Ishikawa (cell line): ENCODE results near the gene AGBL5.

ENCODE experiments used
- CEBPB ChIP-seq: IDR thresholded peaks from 2 replicates; pipeline ENCODE4 v1.6.1; 2012
- CREB1 ChIP-seq: IDR thresholded peaks from 2 replicates; pipeline ENCODE4 v1.6.1; 2012; ENCODE audit warnings: low read depth
- EGR1 ChIP-seq: IDR thresholded peaks from 2 replicates; pipeline ENCODE4 v1.6.1; 2012
- EP300 ChIP-seq: IDR thresholded peaks from 2 replicates; pipeline ENCODE4 v1.6.1; 2012; ENCODE audit warnings: borderline replicate concordance
- FOXM1 ChIP-seq: IDR thresholded peaks from 2 replicates; pipeline ENCODE4 v1.6.1; 2012; ENCODE audit warnings: low read depth, borderline replicate concordance
- MAX ChIP-seq: IDR thresholded peaks from 2 replicates; pipeline ENCODE4 v1.6.1; 2012
- NFIC ChIP-seq: IDR thresholded peaks from 2 replicates; pipeline ENCODE4 v1.6.1; 2012
- RAD21 ChIP-seq: IDR thresholded peaks from 2 replicates; pipeline ENCODE4 v1.6.1; 2012; ENCODE audit warnings: low read depth
- REST ChIP-seq: IDR thresholded peaks from 2 replicates; pipeline ENCODE4 v1.6.1; 2012; ENCODE audit warnings: low read depth, mild to moderate bottlenecking
- TAF1 ChIP-seq: IDR thresholded peaks from 2 replicates; pipeline ENCODE4 v1.6.1; 2012; ENCODE audit warnings: low read depth, mild to moderate bottlenecking
- TCF12 ChIP-seq: IDR thresholded peaks from 2 replicates; pipeline ENCODE4 v1.6.1; 2012; ENCODE audit warnings: low read depth
- TEAD4 ChIP-seq: IDR thresholded peaks from 2 replicates; pipeline ENCODE4 v1.6.1; 2012
- USF1 ChIP-seq: IDR thresholded peaks from 2 replicates; pipeline ENCODE4 v1.6.1; 2012
- YY1 ChIP-seq: IDR thresholded peaks from 2 replicates; pipeline ENCODE4 v1.6.1; 2012; ENCODE audit warnings: low read depth
- ZBTB7A ChIP-seq: IDR thresholded peaks from 2 replicates; pipeline ENCODE4 v1.6.1; 2012; ENCODE audit warnings: low read depth

AGBL5 gene

GRCh38 chr2:27021253-27022049, 30.0 kb upstream of the AGBL5 start:
- TF ChIP-seq TAF1: no peak
- no peak for TF ChIP-seq FOXM1
- TF ChIP-seq EP300: no peak
- no peak for TF ChIP-seq CREB1
- TF ChIP-seq NFIC: no peak
- no peak for TF ChIP-seq CEBPB
- no peak for TF ChIP-seq USF1
- TF ChIP-seq TCF12: no peak
- no peak for TF ChIP-seq EGR1
- no peak for TF ChIP-seq REST

- no peak for TF ChIP-seq FOXM1
- no peak for TF ChIP-seq USF1
- no peak for TF ChIP-seq RAD21
- no peak for TF ChIP-seq NFIC
- TF ChIP-seq TAF1: no peak
- no peak for TF ChIP-seq EP300
- TF ChIP-seq MAX: no peak
- TF ChIP-seq TCF12: no peak
- no peak for TF ChIP-seq REST
- no peak for TF ChIP-seq ZBTB7A
- no peak for TF ChIP-seq YY1
- no peak for TF ChIP-seq CEBPB
- no peak for TF ChIP-seq TEAD4
- no peak for TF ChIP-seq EGR1
- TF ChIP-seq CREB1: no peak
These were observed 27.7 kb upstream of the AGBL5 start for GRCh38 chr2:27023740-27024139.

- TF ChIP-seq TAF1 (no peak), TEAD4 (no peak), MAX (no peak), RAD21 (no peak), EP300 (no peak), NFIC (no peak), EGR1 (no peak), USF1 (no peak), FOXM1 (no peak), CEBPB (no peak)
These were observed 27.3 kb upstream of the AGBL5 start for GRCh38 chr2:27024188-27024587.

GRCh38 chr2:27024812-27025211, 26.7 kb upstream of the AGBL5 start:
- TF ChIP-seq YY1 (no peak), TEAD4 (no peak), REST (no peak)
